A549 (cell line): ENCODE results near the gene STIM1. TPM values are rescaled to one million over a fixed set of nuclear protein-coding genes. Genes with fewer than 3 reads are reported as not detected.

Experiments used
- ATAC-seq, 2 experiments: fragments of 200-7000 bp in 1 of 2; fragments of >200 bp in 1 of 2; cut with Nextera tagmentation in 1 of 2; cut with Tn5 transposase in 1 of 2; 3 replicates each; pipeline versions ENCODE4 v1.8.0 to v1.9.1; 2018 to 2020; ENCODE audit warnings: mild to moderate bottlenecking in 1 of 2, moderate library complexity in 1 of 2
- CTCF ChIA-PET: fragments of 300-600 bp; sonication (Branson Sonifier 250); formaldehyde crosslinking; extraction: SDS; loops from one replicate; lab custom pipeline; 2021; ENCODE audit warnings: antibody characterized with exemption, inconsistent platforms; lab: Yijun Ruan, JAX
- POLR2A ChIA-PET: fragments of 350-600 bp; formaldehyde crosslinking; extraction: SDS; loops from one replicate; lab custom pipeline; 2021; ENCODE audit warnings: antibody characterized with exemption, inconsistent platforms; lab: Yijun Ruan, JAX
- DNase-seq, 2 experiments: peaks; one replicate each; pipeline versions ENCODE4 v3.0.0 to v3.0.0-alpha.2; 2011 to 2016; ENCODE audit warnings: low read depth in 1 of 2, low spot score in 1 of 2
- FAIRE-seq: peaks from 2 replicates; lab custom pipeline; 2011; peaks lifted over from hg19 to GRCh38; lab: Jason Lieb, UNC
- H3K27ac ChIP-seq, 2 experiments: fragments of >200 bp; sonication (Bioruptor Twin); formaldehyde crosslinking; 3 replicates each; pipeline ENCODE4 v1.5.1; 2016 to 2017
- H3K4me1 ChIP-seq: fragments of >200 bp; sonication (Bioruptor Twin); formaldehyde crosslinking; 3 replicates; pipeline ENCODE4 v1.6.1; 2016
- H3K4me2 ChIP-seq: fragments of >200 bp; sonication (Bioruptor Twin); formaldehyde crosslinking; 3 replicates; pipeline ENCODE4 v1.6.1; 2016
- H3K4me3 ChIP-seq: fragments of >200 bp; sonication (Bioruptor Twin); formaldehyde crosslinking; 3 replicates; pipeline ENCODE4 v1.5.1; 2016
- H3K9me3 ChIP-seq: fragments of >200 bp; sonication (Bioruptor Twin); formaldehyde crosslinking; 3 replicates; pipeline ENCODE4 v1.6.1; 2016
- CBX2 ChIP-seq: fragments of 200-600 bp; sonication (generic); IDR thresholded peaks from 2 replicates; pipeline ENCODE4 v1.6.1; 2016; ENCODE audit warnings: low read depth, mild to moderate bottlenecking, borderline replicate concordance
- CHD4 ChIP-seq: fragments of 200-600 bp; sonication (generic); IDR thresholded peaks from 2 replicates; pipeline ENCODE4 v1.6.1; 2016; ENCODE audit warnings: antibody characterized with exemption, mild to moderate bottlenecking, borderline replicate concordance
- CTCF ChIP-seq: fragments of >200 bp; sonication (Bioruptor Twin); formaldehyde crosslinking; IDR thresholded peaks from 3 replicates; pipeline ENCODE4 v1.5.1; 2016
- EHF ChIP-seq: fragments of 250-450 bp; sonication (Bioruptor Pico); IDR thresholded peaks from 2 replicates; pipeline ENCODE4 v1.5.0; 2020; ENCODE audit warnings: mild to moderate bottlenecking
- EHMT2 ChIP-seq: fragments of 200-600 bp; sonication (generic); IDR thresholded peaks from 2 replicates; pipeline ENCODE4 v1.6.1; 2016; ENCODE audit warnings: antibody characterized with exemption, low read depth, mild to moderate bottlenecking, moderate library complexity
- ELK1 ChIP-seq: fragments of 150-350 bp; IDR thresholded peaks from 2 replicates; pipeline ENCODE4 v1.6.1; 2014; ENCODE audit warnings: low read depth, mild to moderate bottlenecking, low read length
- FOXS1 ChIP-seq: fragments of 250-450 bp; sonication (Bioruptor Pico); IDR thresholded peaks from 2 replicates; pipeline ENCODE4 v1.5.0; 2020; ENCODE audit warnings: mild to moderate bottlenecking, moderate library complexity
- HEYL ChIP-seq: fragments of 250-450 bp; sonication (Bioruptor Pico); IDR thresholded peaks from 2 replicates; pipeline ENCODE4 v1.8.0; 2021; ENCODE audit warnings: mild to moderate bottlenecking, moderate library complexity
- HOXB5 ChIP-seq: fragments of 250-450 bp; sonication (Bioruptor Pico); IDR thresholded peaks from 2 replicates; pipeline ENCODE4 v1.5.0; 2020; ENCODE audit warnings: mild to moderate bottlenecking, moderate library complexity
- JUNB ChIP-seq: fragments of >200 bp; sonication (Bioruptor Twin); formaldehyde crosslinking; IDR thresholded peaks from 2 replicates; pipeline ENCODE4 v1.6.1; 2016
- KDM5A ChIP-seq: fragments of 200-600 bp; sonication (generic); IDR thresholded peaks from 2 replicates; pipeline ENCODE4 v1.6.1; 2016; ENCODE audit warnings: antibody characterized with exemption, mild to moderate bottlenecking
- MAFK ChIP-seq: fragments of 450-650 bp; IDR thresholded peaks from 2 replicates; pipeline ENCODE4 v1.6.1; 2014; ENCODE audit not compliant: partially characterized antibody
- MYC ChIP-seq: IDR thresholded peaks from 2 replicates; pipeline ENCODE4 v1.6.1; 2012; ENCODE audit warnings: mild to moderate bottlenecking, inconsistent platforms, low read length, improper control_type of control experiment, borderline replicate concordance
- PHF8 ChIP-seq: fragments of 200-600 bp; sonication (generic); IDR thresholded peaks from 2 replicates; pipeline ENCODE4 v1.6.1; 2016; ENCODE audit warnings: low read depth, mild to moderate bottlenecking, antibody characterized with exemption, moderate library complexity, borderline replicate concordance
- SREBF2 ChIP-seq: fragments of 450-650 bp; IDR thresholded peaks from 2 replicates; pipeline ENCODE4 v1.6.1; 2014; ENCODE audit warnings: mild to moderate bottlenecking, moderate library complexity
- ZC3H11A ChIP-seq: fragments of 450-650 bp; IDR thresholded peaks from 2 replicates; pipeline ENCODE4 v1.6.1; 2014; ENCODE audit warnings: antibody characterized with exemption, mild to moderate bottlenecking
- ZSCAN20 ChIP-seq: fragments of 250-450 bp; sonication (Bioruptor Pico); IDR thresholded peaks from 2 replicates; pipeline ENCODE4 v1.8.0; 2022; ENCODE audit warnings: mild to moderate bottlenecking, moderate library complexity
- WGBS: methylation state at CpG from one replicate; pipeline ENCODE4 v1.1.6; 2017; ENCODE audit errors: missing lambda C conversion rate; 5-methylcytosine and 5-hydroxymethylcytosine counted together
- polyA plus RNA-seq, 4 experiments: library from polyadenylated mRNA; depleted of rRNA in 3 of 4; stranded (reverse); fragments of >200 nt; fragmentation: RNase III in 1 of 4; extraction: RNeasy Plus Mini Kit Qiagen cat#74134 plus additional on column Dnase treatment in 1 of 4; gene quantifications; 2 replicates in 3 of 4; 3 replicates in 1 of 4; pipeline ENCODE4 v1.2.3, GENCODE V29; 2011 to 2017
- TF ChIP-seq, protein P1 (sequence below): fragments of 250-450 bp; sonication (Bioruptor Pico); IDR thresholded peaks from 2 replicates; pipeline ENCODE4 v1.5.0; 2021; ENCODE audit warnings: mild to moderate bottlenecking, moderate library complexity, borderline replicate concordance

The STIM1 gene
- polyA plus RNA-seq, 2 of the 4 experiments (the other 2 are of a cell fraction) = 35.2 to 38.7 TPM

- Histone ChIP-seq H3K4me2 (no peak overlapping the region), H3K9me3 (no peaks in the 10 kb centered on the region)
- CTCF ChIA-PET = interaction anchor here (1.6 to 2.8 kb wide), 3 partner anchors 12 to 124 kb away, joined by 5 to 11 read pairs (median 8); partner anchors contain the start of gene STIM1
- TF ChIP-seq CBX2 = no peak
- no peak for TF ChIP-seq ELK1
- no peak for TF ChIP-seq CHD4
- no peak for TF ChIP-seq ZC3H11A
- TF ChIP-seq, all 56 proteins: peak for 0
- WGBS = 91% methylated on average over 1 of the region's 1 CpG
- POLR2A ChIA-PET = interaction anchor here (1.2 kb wide), 1 partner anchor 117 kb away, joined by 3 read pairs; the partner anchor contains the start of gene STIM1
- no peak overlapping the region for H3K27ac ChIP-seq
- FAIRE-seq = no peak
- no peak for DNase-seq
- no peak for ATAC-seq
- H3K4me3 ChIP-seq = no peak overlapping the region
- H3K4me1 ChIP-seq = no peaks in the 10 kb centered on the region
Measured at GRCh38 chr11:3972431-3972830, 117.0 kb downstream of the STIM1 start.

DNA sequence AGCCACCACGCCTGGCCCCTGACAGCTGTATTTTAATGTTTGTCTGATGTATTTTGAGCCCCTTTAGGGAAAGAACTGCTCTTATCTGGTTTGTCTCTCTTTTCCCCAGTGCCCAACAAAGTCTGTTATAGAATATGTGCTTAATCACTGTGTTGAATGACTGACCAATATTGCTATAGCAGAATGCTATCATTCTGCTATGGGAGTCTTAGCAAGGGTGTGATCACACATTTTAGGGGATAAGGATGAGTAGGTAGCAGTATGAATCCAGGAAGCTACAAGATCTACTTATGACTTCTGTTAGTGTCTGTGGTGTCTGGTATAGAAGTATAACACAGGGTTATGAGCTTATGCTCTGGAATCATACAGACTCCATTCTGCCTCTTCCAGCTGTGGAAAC, 121.6 kb downstream of the STIM1 start:
- DNase-seq = no peak
- no peak for ATAC-seq
- ChIA-PET POLR2A (no interaction called here), CTCF (interaction anchor here (0.6 to 1.8 kb wide), 3 partner anchors 122 to 396 kb away, joined by 3 to 6 read pairs (median 6); partner anchors contain the start of gene STIM1)
- Histone ChIP-seq H3K4me3 (no peak overlapping the region), H3K27ac (no peak overlapping the region), H3K4me1 (peaks cover 8% of the 10 kb centered on the region; the same call in 1 of the 3 replicates), H3K9me3 (no peaks in the 10 kb centered on the region), H3K4me2 (no peak overlapping the region)
- TF ChIP-seq EHMT2 = no peak
- no peak for TF ChIP-seq HEYL
- no peak for TF ChIP-seq JUNB
- TF ChIP-seq KDM5A = no peak
- TF ChIP-seq HOXB5 (CRISPR knock-in tag) = no peak
- no peak for TF ChIP-seq MAFK
- TF ChIP-seq MYC = no peak
- no peak for TF ChIP-seq CTCF
- TF ChIP-seq FOXS1 (CRISPR knock-in tag) = no peak
- TF ChIP-seq SREBF2 = no peak
- TF ChIP-seq PHF8 = no peak
- no peak for TF ChIP-seq ZSCAN20 (CRISPR knock-in tag)
- TF ChIP-seq, protein P1, sequence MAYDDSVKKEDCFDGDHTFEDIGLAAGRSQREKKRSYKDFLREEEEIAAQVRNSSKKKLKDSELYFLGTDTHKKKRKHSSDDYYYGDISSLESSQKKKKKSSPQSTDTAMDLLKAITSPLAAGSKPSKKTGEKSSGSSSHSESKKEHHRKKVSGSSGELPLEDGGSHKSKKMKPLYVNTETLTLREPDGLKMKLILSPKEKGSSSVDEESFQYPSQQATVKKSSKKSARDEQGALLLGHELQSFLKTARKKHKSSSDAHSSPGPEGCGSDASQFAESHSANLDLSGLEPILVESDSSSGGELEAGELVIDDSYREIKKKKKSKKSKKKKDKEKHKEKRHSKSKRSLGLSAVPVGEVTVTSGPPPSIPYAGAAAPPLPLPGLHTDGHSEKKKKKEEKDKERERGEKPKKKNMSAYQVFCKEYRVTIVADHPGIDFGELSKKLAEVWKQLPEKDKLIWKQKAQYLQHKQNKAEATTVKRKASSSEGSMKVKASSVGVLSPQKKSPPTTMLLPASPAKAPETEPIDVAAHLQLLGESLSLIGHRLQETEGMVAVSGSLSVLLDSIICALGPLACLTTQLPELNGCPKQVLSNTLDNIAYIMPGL (CRISPR knock-in tag) = no peak
- 76% methylated on average over 1 of the region's 1 CpG for WGBS
- no peak for FAIRE-seq

DNA sequence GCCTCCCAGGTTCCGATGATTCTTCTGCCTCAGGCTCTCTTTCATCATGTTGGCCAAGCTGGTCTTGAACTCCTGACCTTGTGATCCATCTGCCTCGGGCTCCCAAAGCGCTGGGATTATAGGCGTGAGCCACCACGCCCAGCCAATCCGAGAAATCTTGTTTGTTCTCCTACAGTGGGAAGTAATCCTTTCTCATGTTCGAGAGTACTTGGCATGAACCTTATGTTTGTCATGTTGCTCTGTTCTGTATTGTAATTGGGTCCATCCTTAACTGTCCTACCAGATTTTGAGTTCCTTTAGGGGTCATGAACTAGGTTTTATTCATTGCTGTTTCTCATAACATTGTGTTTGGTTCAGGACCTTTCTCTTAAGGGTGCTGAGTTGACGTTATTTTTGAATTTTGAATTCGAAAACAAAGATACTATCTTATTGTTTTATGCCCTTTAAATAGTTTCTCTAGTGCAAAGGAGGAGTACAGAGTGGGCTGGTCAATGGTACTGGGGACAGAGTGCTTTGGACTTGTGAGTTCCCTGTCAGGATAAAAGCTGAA, 125.7 kb downstream of the STIM1 start:
- CTCF ChIA-PET = interaction anchor here (1.1 to 2.4 kb wide), 2 partner anchors 13 to 132 kb away, joined by 3 to 8 read pairs; no protein-coding TSS in a partner anchor
- WGBS = 79% methylated on average over 9 of the region's 9 CpGs

More for the DNA sequence above, 125.7 kb downstream of the STIM1 start:
- H3K4me1 ChIP-seq = peaks cover 8% of the 10 kb centered on the region; the same call in 1 of the 3 replicates
- no peak for TF ChIP-seq EHF
- TF ChIP-seq MAFK = peak; percentile 93
- TF ChIP-seq, all 56 proteins: peak for 1
- Histone ChIP-seq H3K9me3 (no peaks in the 10 kb centered on the region), H3K4me2 (no peak overlapping the region), H3K27ac (no peak overlapping the region), H3K4me3 (no peak overlapping the region)
- no peak for ATAC-seq
- no peak for DNase-seq
- no peak for FAIRE-seq
- POLR2A ChIA-PET = no interaction called here
